ENCODE measurements around the gene S100A6.

- TF ChIP-seq MAX (IDR thresholded peaks at IDR 0.05), result no peak
- TF ChIP-seq POLR2AphosphoS5 (IDR thresholded peaks at IDR 0.05; ENCODE audit: low read depth, low read length), result no peak
- TF ChIP-seq CTCF (IDR thresholded peaks at IDR 0.05 in 2 of 3, conservative IDR thresholded peaks at IDR 0.05 in 1 of 3; ENCODE audit: borderline replicate concordance in 1 of 3, insufficient read depth in 1 of 3, low read depth in 2 of 3, low read length in 2 of 3), result no peak
- TF ChIP-seq EZH2 (IDR thresholded peaks at IDR 0.05), result no peak
- no peak for TF ChIP-seq ZNF274 (IDR thresholded peaks at IDR 0.05; ENCODE audit: low read depth, low read length)
- TF ChIP-seq REST (IDR thresholded peaks at IDR 0.05; ENCODE audit: low read depth), result no peak
- no peak for TF ChIP-seq CBX3 (IDR thresholded peaks at IDR 0.05; ENCODE audit: low read depth)
- no peak for TF ChIP-seq POLR2A (IDR thresholded peaks at IDR 0.05; ENCODE audit: borderline replicate concordance, extremely low read depth, insufficient read depth, insufficient read length)
- TF ChIP-seq ATF3 (IDR thresholded peaks at IDR 0.05), result no peak
Measured at GRCh38 chr1:153560241-153560640, 24.4 kb upstream of the S100A6 start.

All from HCT116 (cell line).